IPS-20b (cell line): ENCODE data around the gene SHC4.

Source experiments
- H3K27ac ChIP-seq: one replicate; pipeline ENCODE4 v1.5.1; 2013; ENCODE audit warnings: low read length
- H3K27me3 ChIP-seq: 2 replicates; pipeline ENCODE4 v1.6.1; 2013; ENCODE audit warnings: mild to moderate bottlenecking, low read length, inconsistent platforms; ENCODE audit not compliant: insufficient read depth
- H3K36me3 ChIP-seq: 2 replicates; pipeline ENCODE4 v1.6.1; 2013; ENCODE audit warnings: low read depth, mild to moderate bottlenecking, inconsistent platforms, low read length, moderate library complexity; ENCODE audit not compliant: insufficient read depth
- H3K4me1 ChIP-seq: 2 replicates; pipeline ENCODE4 v1.6.1; 2013; ENCODE audit warnings: mild to moderate bottlenecking, control low read depth, inconsistent platforms, low read length, moderate library complexity; ENCODE audit not compliant: insufficient read depth
- H3K4me3 ChIP-seq: 2 replicates; pipeline ENCODE4 v1.5.1; 2013; ENCODE audit warnings: mild to moderate bottlenecking, low read length, inconsistent platforms
- H3K9ac ChIP-seq: 2 replicates; pipeline ENCODE4 v1.6.1; 2013; ENCODE audit warnings: low read depth, mild to moderate bottlenecking, inconsistent platforms, low read length, moderate library complexity
- H3K9me3 ChIP-seq: 2 replicates; pipeline ENCODE4 v1.6.1; 2013; ENCODE audit warnings: mild to moderate bottlenecking, low read depth, low read length, inconsistent platforms; ENCODE audit not compliant: insufficient read depth

SHC4 gene

GRCh38 chr15:48875241-48875960, 88.3 kb downstream of the SHC4 start:
- H3K9ac ChIP-seq = no peak overlapping the region
- H3K36me3 ChIP-seq = no peaks in the 10 kb centered on the region

GRCh38 chr15:48872632-48873031, 91.1 kb downstream of the SHC4 start:
- H3K4me3 ChIP-seq = no peak overlapping the region
- no peak overlapping the region for H3K9ac ChIP-seq
- H3K9me3 ChIP-seq = no peaks in the 10 kb centered on the region
- H3K27ac ChIP-seq = no peak overlapping the region
- no peaks in the 10 kb centered on the region for H3K27me3 ChIP-seq
- H3K36me3 ChIP-seq = no peaks in the 10 kb centered on the region
- H3K4me1 ChIP-seq = no peaks in the 10 kb centered on the region

More at GRCh38 chr15:48875241-48875960, 88.3 kb downstream of the SHC4 start:
- no peaks in the 10 kb centered on the region for H3K9me3 ChIP-seq
- H3K4me1 ChIP-seq = no peaks in the 10 kb centered on the region; the same call in 1 of the 2 replicates
- no peak overlapping the region for H3K27ac ChIP-seq
- H3K4me3 ChIP-seq = no peak overlapping the region
- H3K27me3 ChIP-seq = no peaks in the 10 kb centered on the region

DNA sequence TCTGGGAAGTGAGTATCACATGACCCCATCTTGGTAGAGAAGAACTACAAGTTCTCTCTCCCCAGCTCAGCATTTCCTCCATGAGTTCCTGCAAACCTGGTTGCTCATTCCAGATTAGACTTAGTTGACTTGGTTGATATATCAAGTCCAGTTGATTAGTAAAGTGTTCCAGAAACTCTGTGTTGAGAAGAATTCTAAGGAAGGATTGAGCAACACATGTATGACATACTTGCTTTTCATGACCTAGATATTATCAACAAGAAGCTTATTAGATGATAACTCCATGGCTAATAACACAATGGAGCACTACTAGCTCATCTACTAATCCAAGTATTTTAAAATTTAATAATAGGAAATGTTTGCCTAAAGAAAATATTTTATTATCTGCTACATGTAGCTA, 92.2 kb downstream of the SHC4 start:
- H3K27me3 ChIP-seq = no peaks in the 10 kb centered on the region
- H3K27ac ChIP-seq = no peak overlapping the region
- H3K9me3 ChIP-seq = no peaks in the 10 kb centered on the region
- H3K4me1 ChIP-seq = no peaks in the 10 kb centered on the region
- no peak overlapping the region for H3K4me3 ChIP-seq
- no peak overlapping the region for H3K9ac ChIP-seq
- no peaks in the 10 kb centered on the region for H3K36me3 ChIP-seq

DNA sequence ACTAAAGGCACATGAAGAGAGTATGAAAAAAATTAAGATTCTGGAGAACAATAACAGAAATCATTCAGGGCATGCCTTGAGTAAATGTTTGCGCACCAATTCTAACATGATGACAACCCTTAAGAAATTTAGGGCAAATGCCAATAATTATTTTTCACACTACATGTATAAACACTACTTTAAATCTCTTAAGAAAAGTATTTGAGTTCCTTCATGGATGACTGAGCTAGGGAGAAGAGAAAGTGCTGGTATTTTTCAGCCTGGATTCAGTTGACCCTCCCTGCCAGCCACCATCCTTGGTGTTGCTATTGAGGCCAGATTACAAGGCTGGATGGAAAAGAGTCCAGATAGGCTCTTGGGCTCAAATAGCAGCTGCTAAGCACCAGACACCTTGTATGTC, 93.8 kb downstream of the SHC4 start:
- Histone ChIP-seq H3K4me3 (no peak overlapping the region), H3K9me3 (no peaks in the 10 kb centered on the region), H3K36me3 (no peaks in the 10 kb centered on the region), H3K4me1 (peaks cover 7% of the 10 kb centered on the region; the same call in 1 of the 2 replicates), H3K27me3 (no peaks in the 10 kb centered on the region), H3K9ac (no peak overlapping the region), H3K27ac (no peak overlapping the region)

DNA sequence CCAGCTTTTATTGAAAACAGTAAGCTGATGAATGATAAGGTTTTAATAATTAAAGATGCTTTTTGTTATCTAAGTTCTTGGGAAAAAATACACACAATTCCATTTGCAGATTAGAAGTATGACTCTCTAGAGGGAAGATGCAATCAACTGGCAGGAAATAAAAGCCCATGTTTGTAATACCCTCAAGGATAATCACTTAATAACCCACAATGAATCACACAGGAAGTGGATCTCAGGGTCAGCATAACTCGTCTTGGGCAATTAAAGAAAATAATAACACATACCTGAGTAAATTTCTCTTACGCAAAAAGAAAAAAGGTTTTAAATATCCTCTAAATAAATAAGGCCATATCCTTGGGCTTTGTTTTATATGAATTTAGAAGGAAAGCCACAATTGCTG, 95.2 kb downstream of the SHC4 start:
- Histone ChIP-seq H3K36me3 (no peaks in the 10 kb centered on the region), H3K9ac (no peak overlapping the region), H3K4me1 (peaks cover 7% of the 10 kb centered on the region; the same call in 1 of the 2 replicates), H3K9me3 (no peaks in the 10 kb centered on the region), H3K27ac (no peak overlapping the region), H3K4me3 (no peak overlapping the region), H3K27me3 (no peaks in the 10 kb centered on the region)

DNA sequence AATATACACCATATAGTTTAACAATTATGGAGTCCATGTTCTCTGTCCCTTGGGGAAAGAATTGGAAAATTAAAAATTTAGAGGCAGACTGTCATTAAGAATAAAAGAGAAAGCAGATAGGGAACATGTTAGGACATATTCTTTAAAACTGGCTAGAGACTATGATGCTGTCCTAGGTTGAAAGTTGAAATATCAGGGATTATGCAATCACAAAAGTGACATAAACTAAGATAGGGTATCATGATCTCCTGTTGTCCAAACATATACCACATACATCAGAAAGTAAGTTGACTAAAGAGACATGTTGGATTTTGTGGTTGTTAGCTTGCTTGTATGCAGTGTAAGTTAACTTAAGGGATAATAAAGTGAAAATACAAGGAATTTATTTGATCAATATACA, 95.7 kb downstream of the SHC4 start:
- Histone ChIP-seq H3K4me1 (peaks cover 7% of the 10 kb centered on the region; the same call in 1 of the 2 replicates), H3K4me3 (no peak overlapping the region), H3K9ac (no peak overlapping the region), H3K36me3 (no peaks in the 10 kb centered on the region), H3K9me3 (no peaks in the 10 kb centered on the region), H3K27me3 (no peaks in the 10 kb centered on the region), H3K27ac (no peak overlapping the region)

DNA sequence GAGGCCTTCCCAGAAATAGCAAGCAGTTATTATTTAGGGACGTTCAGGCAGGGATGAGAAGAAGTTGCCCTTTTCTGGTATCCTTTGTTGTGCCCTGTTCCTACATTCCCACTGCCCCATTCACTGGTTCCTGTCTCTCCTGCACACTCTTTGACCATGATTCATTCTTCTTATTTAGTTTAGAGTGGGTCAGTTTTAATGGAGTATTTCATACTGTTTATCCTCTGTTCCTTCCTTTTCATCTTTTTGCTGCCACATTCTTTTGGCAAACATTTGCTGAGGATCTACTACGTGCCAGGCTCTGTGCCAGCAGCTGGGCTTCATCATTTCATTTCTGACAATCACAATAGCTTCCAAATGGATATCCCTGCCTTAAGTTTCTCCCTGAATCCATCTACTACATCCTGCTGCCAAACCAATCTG, 97.6 kb downstream of the SHC4 start:
- no peak overlapping the region for H3K9ac ChIP-seq
- no peaks in the 10 kb centered on the region for H3K9me3 ChIP-seq
- H3K4me3 ChIP-seq = no peak overlapping the region
- H3K36me3 ChIP-seq = no peaks in the 10 kb centered on the region
- no peak overlapping the region for H3K27ac ChIP-seq
- peaks cover 7% of the 10 kb centered on the region; the same call in 1 of the 2 replicates for H3K4me1 ChIP-seq
- H3K27me3 ChIP-seq = no peaks in the 10 kb centered on the region

DNA sequence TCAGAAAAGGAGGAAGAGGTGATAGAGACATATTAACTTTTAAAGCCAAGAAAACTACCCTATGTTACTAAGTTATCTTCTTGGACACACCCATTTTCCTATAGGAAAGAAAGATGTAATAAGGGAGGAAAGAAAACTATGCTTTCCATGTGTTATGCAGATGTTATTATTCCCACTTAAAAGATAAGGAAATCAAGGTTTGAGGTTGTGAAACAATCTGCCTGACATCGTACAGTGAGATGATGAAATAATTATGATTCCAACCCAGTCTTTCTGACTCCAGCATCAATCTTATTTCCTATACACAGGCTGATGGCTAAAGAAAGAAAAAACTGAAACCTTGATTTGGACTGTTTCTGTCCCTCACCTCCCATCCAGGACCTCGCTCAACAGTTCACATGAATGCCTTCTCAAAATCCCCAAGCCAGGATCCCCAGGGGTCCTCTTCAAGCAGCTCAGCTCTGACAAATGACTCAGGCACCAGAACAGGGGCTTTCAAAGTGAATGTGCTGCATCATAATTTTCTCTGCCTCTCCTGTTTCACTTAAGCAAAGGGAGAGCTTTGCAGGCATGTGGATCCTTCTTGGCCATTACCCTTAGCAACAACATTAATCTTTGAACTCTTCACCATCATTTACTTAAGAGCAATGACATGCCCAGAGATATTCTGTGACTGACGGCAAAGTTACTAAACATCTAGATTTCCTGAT, 98.2 kb downstream of the SHC4 start:
- Histone ChIP-seq H3K9ac (no peak overlapping the region), H3K4me3 (no peak overlapping the region), H3K27ac (no peak overlapping the region), H3K9me3 (no peaks in the 10 kb centered on the region), H3K4me1 (peaks cover 7% of the 10 kb centered on the region; the same call in 1 of the 2 replicates), H3K27me3 (no peaks in the 10 kb centered on the region), H3K36me3 (no peaks in the 10 kb centered on the region)

DNA sequence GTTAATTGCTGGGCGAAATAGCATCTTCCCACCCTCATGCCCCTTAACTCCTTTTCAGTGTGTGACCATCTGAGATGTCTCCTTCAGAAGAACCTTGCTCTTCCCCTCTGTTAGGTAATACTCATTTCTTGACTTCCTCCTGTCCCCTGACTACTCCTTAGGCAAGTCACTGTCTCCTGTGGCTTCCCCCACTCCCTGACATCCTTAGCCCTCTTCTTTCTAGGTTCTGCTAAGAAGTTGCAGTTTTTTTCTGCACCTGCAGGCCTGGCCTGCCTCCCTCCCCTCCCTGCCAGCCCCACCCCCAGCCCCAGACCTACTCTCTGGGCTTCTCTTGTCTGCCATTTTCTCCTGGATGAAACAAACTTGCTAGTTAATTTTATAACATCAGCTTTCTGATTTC, 101.0 kb downstream of the SHC4 start:
- Histone ChIP-seq H3K9ac (no peak overlapping the region), H3K9me3 (no peaks in the 10 kb centered on the region), H3K27ac (no peak overlapping the region), H3K27me3 (no peaks in the 10 kb centered on the region), H3K36me3 (no peaks in the 10 kb centered on the region), H3K4me3 (no peak overlapping the region), H3K4me1 (peaks cover 7% of the 10 kb centered on the region; the same call in 1 of the 2 replicates)

DNA sequence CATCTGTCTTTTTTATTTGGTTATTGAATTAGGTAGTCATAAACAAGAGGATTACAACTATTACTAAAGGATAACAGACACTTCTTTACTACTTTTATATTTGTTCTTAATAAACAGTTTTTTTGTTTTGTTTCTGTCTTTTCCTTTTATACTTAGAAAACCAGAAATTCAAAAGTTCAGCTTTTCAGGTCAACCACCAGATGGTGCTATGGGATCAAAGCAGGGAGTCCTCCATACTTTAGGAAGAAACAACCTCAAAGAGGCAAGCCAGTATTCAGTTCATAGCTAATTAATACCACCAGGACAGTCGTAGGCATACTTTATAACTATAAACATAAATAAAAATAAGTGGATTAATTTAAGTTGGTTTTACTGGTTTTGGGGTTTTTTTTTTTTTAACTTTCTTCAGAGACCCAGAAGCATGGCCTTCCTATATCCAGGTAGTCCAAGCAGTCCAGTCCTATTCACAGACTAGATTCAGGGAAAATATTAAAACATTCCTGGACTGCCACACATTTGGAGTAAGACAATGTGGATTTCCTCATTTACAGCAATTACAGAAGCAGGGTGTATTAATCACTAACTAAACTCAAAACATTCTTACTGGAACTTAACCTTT, 101.8 kb downstream of the SHC4 start:
- Histone ChIP-seq H3K4me3 (no peak overlapping the region), H3K9me3 (no peaks in the 10 kb centered on the region), H3K4me1 (peaks cover 11% of the 10 kb centered on the region; the same call in 1 of the 2 replicates), H3K27me3 (no peaks in the 10 kb centered on the region), H3K27ac (no peak overlapping the region), H3K36me3 (no peaks in the 10 kb centered on the region), H3K9ac (no peak overlapping the region)

GRCh38 chr15:48859426-48859825, 104.3 kb downstream of the SHC4 start:
- Histone ChIP-seq H3K27ac (no peak overlapping the region), H3K27me3 (no peaks in the 10 kb centered on the region), H3K9ac (no peak overlapping the region), H3K4me3 (no peak overlapping the region), H3K4me1 (peaks cover 22% of the 10 kb centered on the region), H3K9me3 (no peaks in the 10 kb centered on the region), H3K36me3 (no peaks in the 10 kb centered on the region)
